Skeletal muscle tissue (tissue), 4 donors: ENCODE data around the gene CRYBB1. TPM values are rescaled to one million over a fixed set of nuclear protein-coding genes. Genes with fewer than 3 reads are reported as not detected.

Experiments
- H3K27ac ChIP-seq: one replicate; pipeline ENCODE4 v1.7.0; 2013; ENCODE audit warnings: mild to moderate bottlenecking, low read depth, low read length, inconsistent platforms
- H3K27me3 ChIP-seq, 3 donors: one replicate each; pipeline ENCODE4 v1.7.0; 2013; ENCODE audit warnings: low read length in 3 of 3; ENCODE audit not compliant: control insufficient read depth in 3 of 3, insufficient read depth in 3 of 3
- H3K36me3 ChIP-seq, 3 donors: one replicate each; pipeline ENCODE4 v1.7.0; 2013; ENCODE audit warnings: low read length in 3 of 3; ENCODE audit not compliant: control insufficient read depth in 3 of 3, insufficient read depth in 3 of 3
- H3K4me1 ChIP-seq, 3 donors: one replicate each; pipeline ENCODE4 v1.7.0; 2013; ENCODE audit warnings: low read length in 3 of 3, mild to moderate bottlenecking in 3 of 3; ENCODE audit not compliant: control insufficient read depth in 3 of 3, insufficient read depth in 3 of 3
- H3K4me3 ChIP-seq, 3 donors: one replicate each; pipeline ENCODE4 v1.7.0; 2013; ENCODE audit warnings: low read length in 3 of 3
- H3K9ac ChIP-seq, 3 donors: one replicate each; pipeline ENCODE4 v1.7.0; 2013; ENCODE audit warnings: low read length in 3 of 3, mild to moderate bottlenecking in 3 of 3, moderate library complexity in 2 of 3, low read depth in 1 of 3
- H3K9me3 ChIP-seq, 3 donors: one replicate each; pipeline ENCODE4 v1.7.0; 2013; ENCODE audit warnings: low read length in 3 of 3; ENCODE audit not compliant: control insufficient read depth in 3 of 3
- total RNA-seq: library from RNA; depleted of rRNA; stranded (reverse); fragments of >200 nt; gene quantifications from one replicate; pipeline ENCODE4 v1.2.3, GENCODE V29; 2014
- donor health status: Osteomylitis.

CRYBB1 gene
- total RNA-seq, 1 donor from 2014 or later = 1.0 TPM

- Histone ChIP-seq H3K27ac (no peak overlapping the region), H3K36me3 (peaks cover 0 to 2% (median 0%) of the 10 kb centered on the region in 3 donors), H3K9me3 (no peaks in the 10 kb centered on the region), H3K27me3 (no peaks in the 10 kb centered on the region), H3K4me3 (no peak overlapping the region), H3K9ac (no peak overlapping the region), H3K4me1 (peaks cover 14 to 17% (median 16%) of the 10 kb centered on the region in 3 donors)
These were observed 25.4 kb downstream of the CRYBB1 start for GRCh38 chr22:26592421-26592891.

GRCh38 chr22:26589845-26590736 is 27.7 kb downstream of the CRYBB1 start, which contains the start of gene TPST2:
Gene TPST2, minus strand, starts transcription at chr22:26590132. Its CDS starts 48,502 bp downstream, at chr22:26541630.
- Histone ChIP-seq H3K27me3 (no peaks in the 10 kb centered on the region), H3K9ac (peak within 1 kb of the TSS; percentile 89 to 91 (median 90)), H3K27ac (peak within 1 kb of the TSS; percentile 85), H3K36me3 (peaks cover 0 to 2% (median 0%) of the 10 kb centered on the region in 3 donors), H3K9me3 (no peaks in the 10 kb centered on the region), H3K4me1 (peaks cover 25 to 33% (median 27%) of the 10 kb centered on the region in 3 donors), H3K4me3 (peak within 1 kb of the TSS; percentile 81 to 88 (median 82))

- H3K27ac ChIP-seq = peak overlapping the region; percentile 85
- peaks cover 0 to 2% (median 0%) of the 10 kb centered on the region in 3 donors for H3K36me3 ChIP-seq
These were observed 28.4 kb downstream of the CRYBB1 start for GRCh38 chr22:26589367-26589844.

GRCh38 chr22:26588729-26589366 is 29.0 kb downstream of the CRYBB1 start:
- peak overlapping the region; percentile 80 to 91 (median 87) for H3K9ac ChIP-seq
- peak overlapping the region; percentile 78 to 82 (median 81) for H3K4me3 ChIP-seq
- peaks cover 31 to 38% (median 34%) of the 10 kb centered on the region in 3 donors for H3K4me1 ChIP-seq
- H3K27me3 ChIP-seq = no peaks in the 10 kb centered on the region
- H3K36me3 ChIP-seq = peaks cover 0 to 2% (median 0%) of the 10 kb centered on the region in 3 donors
- no peaks in the 10 kb centered on the region for H3K9me3 ChIP-seq
- H3K27ac ChIP-seq = peak overlapping the region; percentile 85

More at GRCh38 chr22:26589367-26589844, 28.4 kb downstream of the CRYBB1 start:
- peak overlapping the region; percentile 78 to 82 (median 81) for H3K4me3 ChIP-seq
- peak overlapping the region; percentile 80 to 91 (median 87) for H3K9ac ChIP-seq
- peaks cover 31 to 38% (median 33%) of the 10 kb centered on the region in 3 donors for H3K4me1 ChIP-seq
- H3K9me3 ChIP-seq = no peaks in the 10 kb centered on the region
- no peaks in the 10 kb centered on the region for H3K27me3 ChIP-seq

- Histone ChIP-seq H3K27ac (peak overlapping the region; percentile 85), H3K36me3 (peaks cover 0 to 2% (median 0%) of the 10 kb centered on the region in 3 donors), H3K9me3 (no peaks in the 10 kb centered on the region), H3K27me3 (no peaks in the 10 kb centered on the region), H3K4me1 (peaks cover 31 to 38% (median 34%) of the 10 kb centered on the region in 3 donors), H3K4me3 (no peak overlapping the region), H3K9ac (no peak overlapping the region)
These were observed 29.7 kb downstream of the CRYBB1 start for GRCh38 chr22:26587991-26588613.

- no peaks in the 10 kb centered on the region for H3K9me3 ChIP-seq
- no peak overlapping the region for H3K27ac ChIP-seq
- H3K4me3 ChIP-seq = no peak overlapping the region
- H3K4me1 ChIP-seq = peaks cover 31 to 38% (median 33%) of the 10 kb centered on the region in 3 donors
- peak overlapping the region in 1 of 3 donors; percentile 25 for H3K9ac ChIP-seq
- no peaks in the 10 kb centered on the region for H3K27me3 ChIP-seq
- H3K36me3 ChIP-seq = peaks cover 4 to 8% (median 4%) of the 10 kb centered on the region in 3 donors
These were observed 31.1 kb downstream of the CRYBB1 start for GRCh38 chr22:26586556-26587325.

GRCh38 chr22:26585104-26585790 is 32.6 kb downstream of the CRYBB1 start:
- Histone ChIP-seq H3K27me3 (no peaks in the 10 kb centered on the region), H3K36me3 (peaks cover 6 to 13% (median 8%) of the 10 kb centered on the region in 3 donors), H3K4me3 (no peak overlapping the region), H3K9me3 (no peaks in the 10 kb centered on the region), H3K4me1 (peaks cover 25 to 33% (median 29%) of the 10 kb centered on the region in 3 donors), H3K9ac (peak overlapping the region in 2 of 3 donors; percentile 33 to 40), H3K27ac (no peak overlapping the region)

GRCh38 chr22:26584010-26584409 is 33.8 kb downstream of the CRYBB1 start:
- Histone ChIP-seq H3K27ac (no peak overlapping the region), H3K9ac (no peak overlapping the region), H3K4me1 (peaks cover 21 to 36% (median 36%) of the 10 kb centered on the region in 3 donors), H3K27me3 (no peaks in the 10 kb centered on the region), H3K36me3 (peaks cover 6 to 13% (median 8%) of the 10 kb centered on the region in 3 donors), H3K9me3 (no peaks in the 10 kb centered on the region), H3K4me3 (no peak overlapping the region)
